Subcutaneous adipose tissue (tissue), 4 donors: ENCODE measurements around the gene SKOR1. TPM values are rescaled to one million over a fixed set of nuclear protein-coding genes. Genes with fewer than 3 reads are reported as not detected.

Source experiments
- total RNA-seq, 4 donors: library from RNA; depleted of rRNA; stranded (reverse); fragments of >200 nt; gene quantifications; one replicate each; pipeline ENCODE4 v1.1.0, GENCODE V29; 2016
- TF ChIP-seq, protein P1 (sequence below): fragments of 450-650 bp; IDR thresholded peaks from one replicate; pipeline ENCODE4 v1.5.1; 2016; ENCODE audit warnings: low read depth, mild to moderate bottlenecking, control low read depth, antibody characterized with exemption, moderate library complexity

The SKOR1 gene
- total RNA-seq, 4 donors from 2014 or later, result 0.17 to 2.8 (median 0.44) TPM; not detected in 1

DNA sequence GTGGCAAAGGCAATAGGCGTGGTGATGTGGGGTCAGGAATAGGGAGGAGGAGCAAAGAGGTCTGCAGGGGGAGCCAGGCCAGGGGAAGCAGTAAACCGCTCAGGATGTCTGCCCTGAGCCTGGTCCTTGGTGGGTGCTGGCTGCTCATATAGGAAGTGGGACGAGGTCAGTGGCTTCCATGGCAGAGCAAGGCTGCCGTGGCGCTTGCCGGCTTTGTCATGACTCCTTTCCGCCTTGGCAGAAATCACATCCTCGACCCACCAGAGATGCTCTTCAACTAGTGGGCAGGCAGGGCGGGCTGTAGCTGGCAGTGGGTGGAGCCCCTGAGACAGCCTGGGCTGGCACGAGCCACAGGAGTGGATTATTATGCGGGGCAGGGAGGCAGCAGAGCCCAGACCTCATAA lies 13.1 kb upstream of the SKOR1 start:
- TF ChIP-seq, protein P1, sequence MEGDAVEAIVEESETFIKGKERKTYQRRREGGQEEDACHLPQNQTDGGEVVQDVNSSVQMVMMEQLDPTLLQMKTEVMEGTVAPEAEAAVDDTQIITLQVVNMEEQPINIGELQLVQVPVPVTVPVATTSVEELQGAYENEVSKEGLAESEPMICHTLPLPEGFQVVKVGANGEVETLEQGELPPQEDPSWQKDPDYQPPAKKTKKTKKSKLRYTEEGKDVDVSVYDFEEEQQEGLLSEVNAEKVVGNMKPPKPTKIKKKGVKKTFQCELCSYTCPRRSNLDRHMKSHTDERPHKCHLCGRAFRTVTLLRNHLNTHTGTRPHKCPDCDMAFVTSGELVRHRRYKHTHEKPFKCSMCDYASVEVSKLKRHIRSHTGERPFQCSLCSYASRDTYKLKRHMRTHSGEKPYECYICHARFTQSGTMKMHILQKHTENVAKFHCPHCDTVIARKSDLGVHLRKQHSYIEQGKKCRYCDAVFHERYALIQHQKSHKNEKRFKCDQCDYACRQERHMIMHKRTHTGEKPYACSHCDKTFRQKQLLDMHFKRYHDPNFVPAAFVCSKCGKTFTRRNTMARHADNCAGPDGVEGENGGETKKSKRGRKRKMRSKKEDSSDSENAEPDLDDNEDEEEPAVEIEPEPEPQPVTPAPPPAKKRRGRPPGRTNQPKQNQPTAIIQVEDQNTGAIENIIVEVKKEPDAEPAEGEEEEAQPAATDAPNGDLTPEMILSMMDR, result no peak

DNA sequence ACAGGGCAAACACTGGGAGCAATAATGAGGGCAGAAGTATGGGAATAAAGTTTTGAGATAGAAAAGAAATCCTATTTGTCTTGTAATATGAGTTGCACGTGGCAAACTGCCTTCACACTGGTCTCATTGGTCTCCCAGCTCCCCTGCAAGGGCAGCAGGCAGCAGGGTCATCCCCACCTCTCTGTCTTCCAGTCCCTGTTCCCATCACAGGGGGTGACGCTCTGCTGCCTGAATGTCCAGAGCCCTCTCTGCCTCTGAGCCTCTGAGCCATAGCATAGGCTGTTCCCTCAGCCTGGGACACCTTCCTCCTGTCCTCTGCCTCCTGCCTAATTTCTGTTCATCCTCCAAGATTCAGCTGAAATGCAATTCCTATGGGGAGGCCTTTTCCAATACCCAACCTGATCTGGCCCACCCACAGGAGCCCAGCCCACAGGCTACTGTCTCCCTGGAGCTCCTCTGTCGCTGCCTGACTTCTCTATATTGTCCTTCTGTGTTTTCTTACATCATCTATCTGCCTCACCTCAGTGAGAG lies 12.1 kb upstream of the SKOR1 start:
- TF ChIP-seq, protein P1, result no peak

DNA sequence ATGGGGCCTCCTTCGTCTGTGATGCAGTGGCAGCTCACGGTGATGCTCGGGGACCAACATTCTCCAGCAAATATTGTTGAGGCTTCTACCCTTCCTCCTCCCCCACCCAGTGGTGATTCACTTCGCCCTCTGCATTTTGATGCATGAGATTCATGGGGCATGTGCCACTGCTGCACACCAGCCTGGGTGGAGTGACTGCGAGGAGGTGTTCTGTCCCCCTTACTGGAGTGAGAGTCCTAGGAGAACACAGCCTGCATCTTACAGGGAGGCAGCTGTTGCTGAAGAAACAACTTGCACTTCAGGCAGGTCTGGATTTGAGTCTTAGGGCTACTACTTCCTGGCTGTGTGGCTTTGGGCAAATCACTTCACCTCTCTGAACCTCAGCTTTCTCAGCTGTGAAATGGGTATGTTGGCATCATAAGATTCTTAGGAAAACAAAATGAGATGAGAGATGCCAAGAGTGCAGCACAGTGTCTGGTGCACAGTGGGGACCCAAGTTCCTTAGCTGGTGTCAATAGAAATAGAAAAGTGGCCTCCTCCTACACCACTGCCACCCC lies 10.2 kb upstream of the SKOR1 start:
- TF ChIP-seq, protein P1, result no peak

DNA sequence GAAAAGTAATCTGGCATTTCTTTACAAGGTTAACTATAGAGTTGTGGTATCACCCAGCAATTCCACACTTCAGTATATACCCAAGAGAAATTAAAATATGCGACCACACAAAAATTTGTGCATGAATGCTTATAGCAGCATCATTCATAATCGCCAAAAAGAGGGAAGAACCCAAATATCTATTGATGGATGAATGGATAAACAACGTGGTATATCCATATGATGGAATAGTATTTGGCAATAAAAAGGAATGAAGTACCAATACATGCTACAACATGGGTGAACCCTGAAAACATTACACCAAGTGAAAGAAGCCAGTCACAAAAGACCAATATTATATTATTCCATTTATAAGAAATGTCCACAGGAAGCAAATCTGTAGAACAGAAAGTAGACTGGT lies 8.6 kb upstream of the SKOR1 start:
- TF ChIP-seq, protein P1, result no peak

DNA sequence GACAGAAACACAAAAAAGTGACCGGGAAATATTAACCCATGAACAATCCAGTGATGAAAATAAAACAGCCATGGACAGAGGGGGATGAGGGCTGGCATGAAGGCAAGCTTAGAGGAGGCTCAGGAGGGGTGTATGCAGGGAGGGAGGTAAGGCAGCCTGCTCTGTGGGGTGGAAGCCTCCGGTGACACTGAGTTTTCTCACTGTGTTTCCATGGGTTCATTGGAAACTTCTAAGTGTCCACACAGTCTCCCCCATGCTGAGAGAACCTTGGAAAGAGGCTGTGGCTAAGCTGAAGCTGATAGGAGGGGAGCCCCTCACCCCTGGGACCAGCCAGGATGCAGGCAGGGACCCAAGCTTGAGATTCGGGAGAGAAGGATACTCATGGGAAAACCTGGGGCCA lies 6.8 kb upstream of the SKOR1 start:
- TF ChIP-seq, protein P1, result no peak

DNA sequence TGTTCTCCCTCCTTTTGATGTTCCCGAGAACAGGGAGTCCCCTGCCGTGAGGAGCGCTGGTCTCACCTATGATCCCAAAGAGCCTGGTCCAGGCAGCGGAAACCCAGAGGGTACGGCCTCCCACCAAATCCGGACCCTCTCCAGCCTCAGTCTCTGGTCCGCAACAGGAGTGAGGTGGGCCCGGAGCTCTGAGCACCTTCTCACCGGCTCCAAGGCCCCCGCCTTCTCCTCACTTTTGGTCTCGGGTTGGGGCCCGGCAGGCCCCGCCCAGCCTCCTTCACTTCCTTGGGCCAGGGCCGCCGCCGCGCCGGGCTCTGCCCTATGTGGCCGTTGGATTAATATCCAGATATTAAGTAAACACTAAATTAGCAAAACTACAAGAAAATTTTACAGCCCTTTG lies 5.7 kb upstream of the SKOR1 start:
- TF ChIP-seq, protein P1, result no peak

DNA sequence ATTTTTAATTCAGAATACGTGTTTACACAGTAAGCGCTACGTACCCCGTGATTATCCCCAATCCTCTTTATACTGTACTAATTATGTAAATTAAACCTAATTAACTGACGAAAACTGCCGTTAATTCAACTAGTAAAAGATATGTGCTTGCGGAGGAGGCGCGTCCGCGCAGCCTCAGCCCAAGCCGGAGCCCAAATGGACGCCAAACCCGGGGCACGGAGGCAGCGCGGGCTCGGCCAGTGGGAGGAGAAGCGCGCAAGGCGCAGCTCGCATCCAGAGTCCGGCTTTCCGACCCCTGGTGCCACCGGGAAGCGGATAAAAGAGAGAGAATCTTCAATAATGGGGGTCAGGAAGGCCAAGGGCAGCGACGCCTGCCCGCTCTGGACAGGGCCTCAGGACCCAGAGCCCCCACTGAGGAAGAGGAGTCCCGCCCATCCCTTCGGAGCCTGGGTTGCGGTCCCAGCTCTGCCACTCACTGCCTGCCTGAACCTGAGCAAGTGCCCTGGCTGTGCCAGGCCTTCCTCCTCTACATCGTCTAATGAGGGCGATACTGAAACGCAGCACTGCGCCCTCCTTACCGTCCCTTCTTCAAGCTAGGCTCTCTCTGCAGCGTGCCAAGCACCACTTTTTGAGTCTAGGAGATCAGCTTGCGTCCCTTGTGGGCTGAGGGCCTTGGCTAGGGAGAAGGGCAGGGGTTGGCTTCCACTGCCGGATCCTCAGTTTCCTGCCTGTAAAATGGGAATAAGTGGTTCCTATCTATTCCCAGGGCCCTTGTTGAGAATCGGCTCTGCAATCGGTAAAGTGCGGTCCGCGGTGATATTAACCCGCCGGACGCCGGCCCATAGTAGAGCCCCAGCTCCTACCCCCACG lies 5.0 kb upstream of the SKOR1 start:
- TF ChIP-seq, protein P1, result no peak
